Cardiac fibroblast (primary cell): Measurements from ENCODE around the gene COL19A1.

Source experiments
- DNase-seq, 2 donors: peaks; one replicate each; pipeline versions ENCODE4 v3.0.0 to v3.0.0-alpha.2; 2010; ENCODE audit warnings: low read depth in 2 of 2
- H3K4me3 ChIP-seq, 2 donors: replicated peaks in 1 of 2; 1 replicate in 1 of 2; 2 replicates in 1 of 2; pipeline ENCODE4 v1.5.1; 2011; ENCODE audit warnings: low read depth in 2 of 2, low read length in 2 of 2, mild to moderate bottlenecking in 2 of 2, moderate library complexity in 1 of 2
- TF ChIP-seq, protein P1 (sequence below): IDR thresholded peaks from one replicate; pipeline ENCODE4 v1.5.1; 2011; ENCODE audit warnings: low read depth, mild to moderate bottlenecking, low read length, inconsistent platforms

COL19A1 gene

GRCh38 chr6:70073637-70074036 lies 207.3 kb downstream of the COL19A1 start:
- TF ChIP-seq, protein P1, sequence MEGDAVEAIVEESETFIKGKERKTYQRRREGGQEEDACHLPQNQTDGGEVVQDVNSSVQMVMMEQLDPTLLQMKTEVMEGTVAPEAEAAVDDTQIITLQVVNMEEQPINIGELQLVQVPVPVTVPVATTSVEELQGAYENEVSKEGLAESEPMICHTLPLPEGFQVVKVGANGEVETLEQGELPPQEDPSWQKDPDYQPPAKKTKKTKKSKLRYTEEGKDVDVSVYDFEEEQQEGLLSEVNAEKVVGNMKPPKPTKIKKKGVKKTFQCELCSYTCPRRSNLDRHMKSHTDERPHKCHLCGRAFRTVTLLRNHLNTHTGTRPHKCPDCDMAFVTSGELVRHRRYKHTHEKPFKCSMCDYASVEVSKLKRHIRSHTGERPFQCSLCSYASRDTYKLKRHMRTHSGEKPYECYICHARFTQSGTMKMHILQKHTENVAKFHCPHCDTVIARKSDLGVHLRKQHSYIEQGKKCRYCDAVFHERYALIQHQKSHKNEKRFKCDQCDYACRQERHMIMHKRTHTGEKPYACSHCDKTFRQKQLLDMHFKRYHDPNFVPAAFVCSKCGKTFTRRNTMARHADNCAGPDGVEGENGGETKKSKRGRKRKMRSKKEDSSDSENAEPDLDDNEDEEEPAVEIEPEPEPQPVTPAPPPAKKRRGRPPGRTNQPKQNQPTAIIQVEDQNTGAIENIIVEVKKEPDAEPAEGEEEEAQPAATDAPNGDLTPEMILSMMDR = no peak
- no peak for DNase-seq
- no peak overlapping the region for H3K4me3 ChIP-seq

DNA sequence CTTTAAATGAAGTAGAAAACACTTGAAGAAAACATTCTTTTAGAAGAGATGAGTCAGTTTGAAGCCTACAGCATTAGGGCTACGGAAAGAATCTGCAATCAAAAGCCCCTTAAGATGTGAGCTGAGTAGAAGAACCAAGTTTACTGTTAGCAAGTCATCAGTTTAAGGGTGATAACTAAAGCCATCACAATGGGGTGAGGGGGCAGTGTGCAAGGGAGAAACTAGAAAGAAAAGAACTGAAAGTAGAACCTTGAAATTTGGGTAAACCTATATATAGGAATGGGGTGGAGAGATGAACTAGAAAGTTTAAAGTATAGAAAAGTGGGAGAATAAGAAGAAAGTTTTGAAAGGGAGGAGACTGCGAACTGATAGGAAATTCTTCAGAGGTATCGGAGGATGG lies 212.9 kb downstream of the COL19A1 start:
- TF ChIP-seq, protein P1 = no peak
- H3K4me3 ChIP-seq = no peak overlapping the region
- DNase-seq = no peak

GRCh38 chr6:70080443-70081070 lies 214.2 kb downstream of the COL19A1 start:
- no peak overlapping the region for H3K4me3 ChIP-seq
- TF ChIP-seq, protein P1 = no peak
- DNase-seq = no peak

DNA sequence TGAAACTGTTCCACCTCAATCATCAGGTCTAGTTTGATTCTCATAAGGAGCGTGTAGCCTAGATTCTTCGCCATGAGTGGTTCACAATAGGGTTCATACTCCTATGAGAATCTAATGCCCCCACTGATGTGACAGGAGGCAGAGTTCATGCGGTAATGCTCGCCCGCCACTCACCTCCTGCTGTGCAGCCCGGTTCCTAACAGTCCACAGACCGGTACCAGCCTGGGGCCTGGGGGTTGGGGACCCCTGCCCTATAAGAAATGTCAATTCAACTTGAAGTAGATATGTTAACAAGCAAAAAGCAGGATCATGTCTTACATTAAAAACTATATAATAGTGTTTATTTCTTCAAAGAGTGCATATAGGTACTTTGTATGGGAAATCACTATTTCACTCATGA lies 216.5 kb downstream of the COL19A1 start:
- no peak for DNase-seq
- H3K4me3 ChIP-seq = no peak overlapping the region
- TF ChIP-seq, protein P1 = no peak

GRCh38 chr6:70086806-70087205 lies 220.4 kb downstream of the COL19A1 start:
- no peak overlapping the region for H3K4me3 ChIP-seq
- no peak for DNase-seq
- TF ChIP-seq, protein P1 = no peak

GRCh38 chr6:70094156-70094555 lies 227.8 kb downstream of the COL19A1 start:
- DNase-seq = no peak
- TF ChIP-seq, protein P1 = no peak
- H3K4me3 ChIP-seq = no peak overlapping the region

GRCh38 chr6:70099732-70100131 lies 233.4 kb downstream of the COL19A1 start:
- TF ChIP-seq, protein P1 = no peak
- H3K4me3 ChIP-seq = no peak overlapping the region
- no peak for DNase-seq
